Lower leg skin (tissue), 4 donors: ENCODE results near the gene LRRC15. TPM values are rescaled to one million over a fixed set of nuclear protein-coding genes. Genes with fewer than 3 reads are reported as not detected.

Source experiments
- DNase-seq, 2 donors: peaks; one replicate each; pipeline ENCODE4 v3.0.0-alpha.2; 2019; ENCODE audit warnings: low spot score in 2 of 2
- H3K4me3 ChIP-seq: fragments of 200-600 bp; sonication (generic); 2 replicates; pipeline ENCODE4 v1.5.1; 2017; ENCODE audit warnings: mild to moderate bottlenecking, low read depth; ENCODE audit not compliant: poor library complexity, severe bottlenecking
- POLR2A ChIP-seq, 2 donors: fragments of 450-650 bp; IDR thresholded peaks; one replicate each; pipeline ENCODE4 v1.6.1; 2016 to 2017; ENCODE audit warnings: antibody characterized with exemption in 2 of 2, mild to moderate bottlenecking in 1 of 2, moderate library complexity in 1 of 2
- WGBS, 2 donors: methylation state at CpG; one replicate each; pipeline ENCODE4 v1.1.5; 2018; 5-methylcytosine and 5-hydroxymethylcytosine counted together
- intact Hi-C: fragments of 100-400 bp; cut with DNase I; formaldehyde crosslinking; loops from one replicate; pipeline ENCODE4 v1.15.0; 2023; ENCODE audit warnings: low total_unique reads
- total RNA-seq, 4 donors: library from RNA; depleted of rRNA; stranded (reverse); fragments of >200 nt; gene quantifications; one replicate each; pipeline ENCODE4 v1.1.0, GENCODE V29; 2016
- TF ChIP-seq, protein P1 (sequence below), 3 donors: fragments of 450-650 bp; IDR thresholded peaks; one replicate each; pipeline ENCODE4 v1.5.1; 2016; ENCODE audit warnings: antibody characterized with exemption in 3 of 3, mild to moderate bottlenecking in 3 of 3, moderate library complexity in 2 of 3

LRRC15 gene
- total RNA-seq, 4 donors from 2014 or later = 0.08 to 21.0 (median 0.63) TPM

DNA sequence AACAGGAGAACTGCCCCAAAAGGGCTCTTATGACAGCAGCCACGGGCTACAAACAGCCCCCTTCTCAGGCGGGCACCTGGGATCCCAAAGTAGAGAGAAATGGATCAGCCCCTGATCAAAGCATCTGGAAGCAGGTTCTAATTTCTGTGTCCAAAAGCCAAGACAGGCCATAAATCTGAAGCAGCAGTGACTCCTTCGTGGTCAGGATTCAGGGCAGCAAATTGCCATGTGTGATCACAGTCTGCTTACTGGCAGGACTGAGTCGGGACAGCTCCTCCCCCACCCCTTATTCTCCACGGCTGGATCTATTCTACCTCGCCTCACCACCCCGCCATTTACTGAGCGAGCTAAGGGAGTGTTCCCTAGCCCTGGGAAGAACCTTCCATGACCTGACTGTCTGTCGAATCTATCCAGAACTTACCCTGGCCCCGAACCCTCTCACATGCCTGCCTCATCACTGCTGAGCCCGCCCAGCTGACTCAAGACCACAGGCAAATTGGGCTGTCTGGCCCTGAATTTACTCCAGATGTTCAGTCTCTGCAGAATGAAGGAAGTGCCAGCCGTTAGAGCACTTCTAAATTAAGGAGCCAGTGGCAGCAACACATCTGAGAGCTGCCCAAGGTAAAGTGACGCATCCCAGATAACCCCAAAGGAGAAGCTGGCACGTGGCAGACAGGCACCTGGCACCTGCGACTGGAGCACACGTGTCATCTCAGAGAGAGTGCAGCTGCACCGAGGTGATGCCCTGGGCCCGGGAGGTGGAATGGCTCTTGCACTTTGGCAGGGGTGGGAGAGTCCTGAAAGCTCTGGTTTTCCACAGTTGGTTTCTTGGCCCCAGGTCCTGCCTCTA, 1.3 kb downstream of the LRRC15 start:
- WGBS, 2 donors = 46 to 52% methylated on average over 18 of the region's 18 CpGs
- H3K4me3 ChIP-seq = no peak overlapping the region
- TF ChIP-seq POLR2A (IDR thresholded peaks at IDR 0.05) = no peak
- TF ChIP-seq, protein P1, sequence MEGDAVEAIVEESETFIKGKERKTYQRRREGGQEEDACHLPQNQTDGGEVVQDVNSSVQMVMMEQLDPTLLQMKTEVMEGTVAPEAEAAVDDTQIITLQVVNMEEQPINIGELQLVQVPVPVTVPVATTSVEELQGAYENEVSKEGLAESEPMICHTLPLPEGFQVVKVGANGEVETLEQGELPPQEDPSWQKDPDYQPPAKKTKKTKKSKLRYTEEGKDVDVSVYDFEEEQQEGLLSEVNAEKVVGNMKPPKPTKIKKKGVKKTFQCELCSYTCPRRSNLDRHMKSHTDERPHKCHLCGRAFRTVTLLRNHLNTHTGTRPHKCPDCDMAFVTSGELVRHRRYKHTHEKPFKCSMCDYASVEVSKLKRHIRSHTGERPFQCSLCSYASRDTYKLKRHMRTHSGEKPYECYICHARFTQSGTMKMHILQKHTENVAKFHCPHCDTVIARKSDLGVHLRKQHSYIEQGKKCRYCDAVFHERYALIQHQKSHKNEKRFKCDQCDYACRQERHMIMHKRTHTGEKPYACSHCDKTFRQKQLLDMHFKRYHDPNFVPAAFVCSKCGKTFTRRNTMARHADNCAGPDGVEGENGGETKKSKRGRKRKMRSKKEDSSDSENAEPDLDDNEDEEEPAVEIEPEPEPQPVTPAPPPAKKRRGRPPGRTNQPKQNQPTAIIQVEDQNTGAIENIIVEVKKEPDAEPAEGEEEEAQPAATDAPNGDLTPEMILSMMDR (IDR thresholded peaks at IDR 0.05) = no peak
- intact Hi-C loops = no loop called here
- peak in 1 of 2 donors; percentile 24 for DNase-seq

DNA sequence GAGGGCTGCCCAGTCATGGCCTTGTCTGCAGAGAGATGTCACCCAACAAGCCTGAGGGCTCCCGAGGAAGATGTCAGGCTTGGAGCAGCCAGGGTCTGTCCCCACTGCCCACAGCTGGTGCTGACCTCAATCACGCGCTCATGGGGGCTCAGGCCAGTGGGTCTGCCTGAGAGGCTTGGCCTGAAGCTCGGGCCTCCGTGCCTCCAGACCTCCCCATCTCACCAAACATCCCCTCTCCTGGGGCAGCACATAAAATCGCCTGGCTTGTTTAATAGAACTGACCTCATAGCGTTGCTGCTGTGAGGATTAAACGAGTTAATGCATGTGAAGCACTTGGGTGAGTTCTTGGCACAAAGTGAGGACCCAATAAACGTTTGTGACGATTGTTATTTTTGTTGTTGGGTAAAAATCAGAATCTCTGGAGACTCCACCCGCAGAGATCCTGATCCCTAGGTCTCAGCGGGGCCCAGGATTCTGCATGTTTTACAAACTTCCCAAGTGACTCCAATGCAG, 3.5 kb downstream of the LRRC15 start:
- H3K4me3 ChIP-seq = no peak overlapping the region
- WGBS, 2 donors = 74 to 80% methylated on average over 9 to 12 of the region's 12 CpGs
- intact Hi-C loops = no loop called here
- DNase-seq = no peak
- no peak for TF ChIP-seq POLR2A (IDR thresholded peaks at IDR 0.05)
- TF ChIP-seq, protein P1 (IDR thresholded peaks at IDR 0.05) = no peak

DNA sequence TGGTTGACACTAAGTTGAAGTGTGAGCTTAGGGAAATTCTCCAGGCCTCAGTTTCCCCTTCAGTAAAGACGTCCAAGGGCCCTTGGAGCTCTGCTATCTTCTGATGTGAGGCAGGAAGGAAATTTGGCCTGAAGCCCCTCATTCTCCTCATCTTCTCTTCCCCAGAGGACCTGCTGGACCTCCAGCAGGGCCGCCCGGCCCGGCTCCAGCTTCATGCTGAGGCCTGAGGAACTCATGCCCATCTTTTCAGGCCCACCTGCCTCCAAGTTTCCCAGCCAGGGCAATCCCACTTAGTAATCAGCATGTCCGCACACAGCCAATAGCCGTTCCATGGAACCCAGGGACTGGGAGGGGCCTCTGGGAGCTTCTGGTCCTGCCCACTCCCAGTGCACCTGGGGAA, 4.0 kb downstream of the LRRC15 start:
- intact Hi-C loops = no loop called here
- no peak for DNase-seq
- H3K4me3 ChIP-seq = no peak overlapping the region
- TF ChIP-seq POLR2A (IDR thresholded peaks at IDR 0.05) = no peak
- TF ChIP-seq, protein P1 (IDR thresholded peaks at IDR 0.05) = no peak
- WGBS, 2 donors = 94 to 95% methylated on average over 6 of the region's 6 CpGs

DNA sequence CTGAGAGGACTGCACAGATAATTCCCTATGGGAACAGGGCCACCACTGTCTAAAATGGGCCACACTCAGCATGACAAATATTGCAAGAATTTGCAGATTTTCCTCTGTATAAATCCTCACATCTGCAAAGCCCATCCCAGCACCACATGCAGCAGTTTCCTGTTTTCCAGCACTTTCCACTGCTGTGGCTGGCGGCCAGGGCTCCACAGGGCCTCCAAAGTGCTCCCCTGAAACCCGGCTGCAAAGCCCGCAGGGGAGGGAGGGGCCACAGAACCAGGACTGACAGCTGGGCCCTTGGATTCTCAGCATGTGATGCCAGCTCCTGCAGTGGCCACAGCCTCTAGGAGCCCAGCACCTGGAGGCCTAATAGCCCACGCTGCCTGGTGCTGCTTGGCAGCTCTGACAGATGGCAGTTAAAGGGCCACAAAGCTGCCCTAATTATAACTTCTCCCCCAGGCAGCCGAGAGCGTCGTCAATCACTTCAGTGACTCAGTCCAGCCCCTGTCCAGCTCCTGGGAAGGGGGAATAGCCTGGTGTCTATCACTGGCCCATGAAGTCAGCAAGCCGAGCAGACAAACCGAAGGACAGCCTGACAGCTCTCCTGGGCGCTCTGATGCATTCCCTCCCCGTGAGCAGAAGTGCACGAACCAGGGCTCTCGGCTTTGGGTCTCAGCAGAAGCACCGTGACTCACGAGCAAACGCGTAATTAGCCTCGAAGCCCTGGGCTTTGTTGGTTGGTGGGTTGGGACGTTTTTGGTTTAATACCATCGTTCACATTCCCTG, 4.7 kb downstream of the LRRC15 start:
- intact Hi-C loops = no loop called here
- TF ChIP-seq, protein P1 (IDR thresholded peaks at IDR 0.05) = no peak
- no peak for TF ChIP-seq POLR2A (IDR thresholded peaks at IDR 0.05)
- H3K4me3 ChIP-seq = no peak overlapping the region
- no peak for DNase-seq
- 50 to 52% methylated on average over 17 to 20 of the region's 20 CpGs for WGBS, 2 donors

DNA sequence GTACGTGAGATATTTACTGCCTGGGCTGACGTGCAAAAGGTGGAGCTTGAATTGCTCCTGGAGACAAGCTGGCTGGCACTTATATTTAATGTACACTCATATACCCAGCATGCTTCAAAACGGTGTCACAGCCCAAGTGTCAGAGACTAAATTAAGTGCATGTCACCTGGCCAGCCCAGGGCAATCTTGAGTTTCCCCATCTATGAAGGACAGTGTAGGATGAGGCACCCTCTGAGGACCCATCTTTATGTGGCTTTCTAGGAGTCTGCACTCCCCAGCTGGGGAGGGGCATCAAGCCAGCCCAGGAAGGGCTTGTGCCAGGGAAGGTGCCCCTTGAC, 5.3 kb downstream of the LRRC15 start:
- DNase-seq = no peak
- intact Hi-C loops = no loop called here
- H3K4me3 ChIP-seq = no peak overlapping the region
- WGBS, 2 donors = 59 to 70% methylated on average over 3 of the region's 3 CpGs
- no peak for TF ChIP-seq POLR2A (IDR thresholded peaks at IDR 0.05)

DNA sequence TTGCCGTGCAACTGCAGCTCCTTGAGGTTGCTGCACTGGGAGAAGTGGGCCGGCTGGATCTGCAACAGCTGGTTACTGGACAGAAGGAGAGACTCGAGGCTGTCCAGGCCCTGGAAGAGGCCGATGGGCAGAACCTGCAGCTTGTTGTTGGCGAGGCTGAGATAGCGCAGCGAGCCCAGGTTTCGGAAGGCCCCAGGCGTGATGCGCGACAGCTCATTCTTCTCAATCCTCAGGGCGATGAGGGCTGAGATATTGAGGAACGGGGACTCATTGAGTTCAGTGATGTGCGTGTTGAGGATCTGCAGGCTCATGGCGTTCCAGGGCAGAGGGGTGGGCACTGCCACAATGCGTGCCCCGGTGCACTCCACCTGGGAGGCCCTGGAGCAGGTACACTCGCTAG, 9.0 kb downstream of the LRRC15 start:
- WGBS, 2 donors = 94% methylated on average over 17 of the region's 18 CpGs
- intact Hi-C loops = no loop called here
- no peak for DNase-seq
- no peak overlapping the region for H3K4me3 ChIP-seq
- TF ChIP-seq POLR2A (IDR thresholded peaks at IDR 0.05) = no peak
- TF ChIP-seq, protein P1 (IDR thresholded peaks at IDR 0.05) = no peak
